GM12872 (cell line): ENCODE measurements around the gene FBRS.

Source experiments
- TF ChIP-seq, protein P1 (sequence below): IDR thresholded peaks from 3 replicates; pipeline ENCODE4 v1.5.1; 2011; ENCODE audit warnings: low read depth, mild to moderate bottlenecking, low read length, moderate library complexity; ENCODE audit not compliant: insufficient read depth

The FBRS gene

DNA sequence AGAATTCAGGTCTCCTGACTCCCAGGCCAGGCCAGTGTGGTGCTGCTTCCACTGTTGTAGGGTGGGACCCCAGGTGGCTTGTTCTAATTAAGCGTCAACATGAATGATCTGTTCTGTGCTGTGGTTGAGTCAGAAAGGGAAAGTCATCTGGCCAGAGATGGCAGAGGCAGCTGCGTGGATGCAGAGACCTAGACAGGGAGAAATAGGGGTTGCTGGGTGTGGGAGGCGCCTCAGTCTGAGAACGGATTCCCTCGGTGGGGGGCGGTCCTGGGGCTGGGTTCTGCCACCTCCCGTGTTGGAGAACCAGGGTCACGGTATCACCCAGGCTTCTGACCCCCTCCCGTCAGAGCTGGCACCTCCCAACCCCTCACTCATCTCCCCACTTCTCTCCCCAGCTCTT lies 5.6 kb downstream of the FBRS start:
- TF ChIP-seq, protein P1, sequence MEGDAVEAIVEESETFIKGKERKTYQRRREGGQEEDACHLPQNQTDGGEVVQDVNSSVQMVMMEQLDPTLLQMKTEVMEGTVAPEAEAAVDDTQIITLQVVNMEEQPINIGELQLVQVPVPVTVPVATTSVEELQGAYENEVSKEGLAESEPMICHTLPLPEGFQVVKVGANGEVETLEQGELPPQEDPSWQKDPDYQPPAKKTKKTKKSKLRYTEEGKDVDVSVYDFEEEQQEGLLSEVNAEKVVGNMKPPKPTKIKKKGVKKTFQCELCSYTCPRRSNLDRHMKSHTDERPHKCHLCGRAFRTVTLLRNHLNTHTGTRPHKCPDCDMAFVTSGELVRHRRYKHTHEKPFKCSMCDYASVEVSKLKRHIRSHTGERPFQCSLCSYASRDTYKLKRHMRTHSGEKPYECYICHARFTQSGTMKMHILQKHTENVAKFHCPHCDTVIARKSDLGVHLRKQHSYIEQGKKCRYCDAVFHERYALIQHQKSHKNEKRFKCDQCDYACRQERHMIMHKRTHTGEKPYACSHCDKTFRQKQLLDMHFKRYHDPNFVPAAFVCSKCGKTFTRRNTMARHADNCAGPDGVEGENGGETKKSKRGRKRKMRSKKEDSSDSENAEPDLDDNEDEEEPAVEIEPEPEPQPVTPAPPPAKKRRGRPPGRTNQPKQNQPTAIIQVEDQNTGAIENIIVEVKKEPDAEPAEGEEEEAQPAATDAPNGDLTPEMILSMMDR: no peak

DNA sequence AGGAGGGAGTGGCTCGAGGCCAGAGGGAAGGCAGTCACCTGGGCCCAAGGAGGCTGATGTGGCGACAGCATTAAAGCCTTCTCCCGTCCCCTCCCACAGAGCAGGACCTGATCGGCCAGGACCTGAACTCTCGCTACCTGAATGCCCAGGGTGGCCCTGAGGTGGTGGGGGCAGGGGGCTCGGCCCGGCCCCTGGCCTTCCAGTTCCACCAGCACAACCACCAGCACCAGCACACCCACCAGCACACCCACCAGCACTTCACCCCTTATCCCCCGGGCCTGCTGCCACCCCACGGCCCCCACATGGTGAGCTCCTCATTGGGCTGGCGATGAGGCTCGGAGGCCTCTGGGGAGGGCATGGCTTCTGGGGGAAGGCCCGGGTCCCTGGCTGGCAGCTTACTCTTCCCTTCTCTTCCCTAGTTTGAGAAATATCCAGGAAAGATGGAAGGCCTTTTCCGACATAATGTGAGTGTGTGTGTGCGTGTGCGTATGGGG lies 6.4 kb downstream of the FBRS start:
- TF ChIP-seq, protein P1: no peak

DNA sequence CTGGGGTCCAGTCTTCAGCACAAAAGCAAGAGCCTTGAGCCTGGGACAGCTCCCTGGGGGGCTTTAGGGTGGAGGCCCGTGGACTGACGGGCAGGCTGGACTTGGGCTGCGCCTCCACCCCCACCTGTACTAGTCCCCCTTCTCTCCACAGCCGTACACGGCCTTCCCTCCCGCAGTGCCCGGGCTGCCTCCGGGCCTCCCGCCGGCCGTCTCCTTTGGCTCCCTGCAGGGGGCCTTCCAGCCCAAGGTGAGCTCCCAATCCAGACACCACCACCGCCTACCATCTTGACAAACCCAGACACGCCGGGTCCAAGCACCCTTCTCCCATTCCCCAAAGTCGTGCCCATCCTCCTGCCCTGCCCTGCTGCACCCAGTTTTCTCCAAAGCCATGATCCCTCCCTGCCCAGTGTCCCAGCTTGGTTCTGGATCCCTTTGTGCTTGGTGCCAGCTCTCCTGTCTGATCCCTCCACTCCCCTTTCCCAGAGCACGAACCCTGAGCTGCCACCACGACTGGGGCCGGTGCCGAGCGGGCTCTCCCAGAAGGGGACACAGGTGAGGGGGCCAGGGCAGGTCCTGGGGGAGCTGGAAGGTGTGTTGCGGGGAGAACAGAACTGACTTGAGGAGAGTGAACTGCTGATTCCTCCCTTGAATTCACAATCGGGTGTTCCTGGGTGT lies 7.1 kb downstream of the FBRS start:
- TF ChIP-seq, protein P1: no peak

DNA sequence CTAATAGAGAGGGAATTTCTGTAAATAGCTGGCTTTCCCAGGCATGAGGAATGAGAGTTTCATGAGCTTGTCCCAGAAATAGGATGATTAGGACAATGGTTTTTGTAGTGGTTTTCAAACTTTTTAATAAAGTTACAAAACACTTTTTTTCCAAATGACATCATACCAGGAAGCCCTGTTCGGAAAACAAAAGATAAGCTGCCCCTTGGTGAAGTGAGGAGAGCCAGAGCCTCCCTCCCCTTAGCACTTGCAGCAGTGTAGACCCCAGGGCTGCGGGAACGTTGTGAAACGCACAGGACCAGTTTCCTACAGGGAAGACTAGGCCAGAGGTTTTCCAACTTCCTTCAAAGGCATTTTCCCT lies 7.6 kb downstream of the FBRS start:
- TF ChIP-seq, protein P1: no peak

DNA sequence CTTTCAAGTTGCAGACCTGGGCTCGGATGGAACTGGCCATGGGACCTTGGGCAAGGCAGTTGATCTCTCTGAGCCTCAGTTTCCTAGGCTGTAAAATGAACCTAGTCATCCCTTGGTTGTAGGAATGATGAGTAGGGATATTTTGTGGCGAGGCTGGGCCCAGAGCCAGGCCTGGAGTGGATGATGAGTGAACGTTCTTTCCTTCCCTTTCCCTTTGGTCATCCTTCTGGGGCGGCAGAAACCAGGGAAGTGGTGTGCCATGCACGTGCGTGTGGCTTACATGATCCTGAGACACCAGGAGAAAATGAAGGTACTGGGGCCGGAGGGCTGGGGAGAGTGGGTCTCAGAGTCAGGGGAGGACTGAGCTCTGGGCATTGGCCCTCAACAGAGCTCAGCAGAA lies 8.4 kb downstream of the FBRS start:
- TF ChIP-seq, protein P1: no peak

DNA sequence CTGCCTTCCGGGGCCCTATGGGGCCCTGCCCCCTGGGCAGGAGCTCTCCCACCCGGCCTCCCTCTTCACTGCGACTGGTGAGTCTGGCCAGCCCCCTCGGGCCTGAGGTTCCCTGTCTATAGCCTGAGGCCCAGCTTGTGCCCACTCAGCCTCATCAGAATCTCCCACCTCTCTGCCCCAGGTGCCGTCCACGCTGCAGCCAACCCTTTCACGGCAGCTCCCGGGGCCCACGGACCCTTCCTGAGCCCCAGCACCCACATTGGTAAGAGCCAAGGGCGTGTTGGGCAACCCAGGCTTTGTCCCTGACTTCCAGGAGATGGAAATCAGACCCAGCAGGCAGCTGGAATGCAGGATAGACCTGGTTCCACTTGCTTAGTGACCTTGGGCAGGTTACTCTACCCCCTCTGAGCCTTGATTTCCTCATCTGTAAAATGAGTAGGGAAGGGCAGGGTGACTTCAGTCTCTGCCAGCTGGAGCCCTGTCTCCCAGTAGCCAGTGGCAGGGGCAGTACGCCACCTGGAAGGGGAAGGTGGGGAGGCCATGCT lies 9.2 kb downstream of the FBRS start:
- TF ChIP-seq, protein P1: no peak

DNA sequence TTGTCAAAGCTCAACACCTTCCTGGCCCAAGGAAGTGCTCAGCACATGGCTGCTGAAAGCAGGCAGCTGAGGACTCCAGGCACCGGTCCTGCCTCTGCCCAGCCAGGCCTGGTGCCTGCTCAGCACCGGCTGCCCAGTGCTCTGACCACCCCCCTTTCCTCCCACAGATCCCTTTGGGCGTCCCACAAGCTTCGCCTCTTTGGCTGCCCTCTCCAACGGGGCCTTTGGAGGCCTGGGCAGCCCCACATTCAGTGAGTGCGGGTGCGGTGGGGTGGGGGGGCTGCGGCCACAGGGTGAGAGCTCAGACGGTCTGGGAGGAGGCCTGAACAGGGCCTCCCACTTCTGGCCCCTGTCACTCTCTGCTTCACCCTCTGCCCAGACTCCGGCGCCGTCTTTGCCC lies 10.2 kb downstream of the FBRS start:
- TF ChIP-seq, protein P1: no peak
